ENCODE results near the gene CNOT10. TPM values are rescaled to one million over a fixed set of nuclear protein-coding genes. Genes with fewer than 3 reads are reported as not detected.

Gene CNOT10
- total RNA-seq, 3 donors from 2014 or later, result 27.8 to 34.9 (median 28.3) TPM

DNA sequence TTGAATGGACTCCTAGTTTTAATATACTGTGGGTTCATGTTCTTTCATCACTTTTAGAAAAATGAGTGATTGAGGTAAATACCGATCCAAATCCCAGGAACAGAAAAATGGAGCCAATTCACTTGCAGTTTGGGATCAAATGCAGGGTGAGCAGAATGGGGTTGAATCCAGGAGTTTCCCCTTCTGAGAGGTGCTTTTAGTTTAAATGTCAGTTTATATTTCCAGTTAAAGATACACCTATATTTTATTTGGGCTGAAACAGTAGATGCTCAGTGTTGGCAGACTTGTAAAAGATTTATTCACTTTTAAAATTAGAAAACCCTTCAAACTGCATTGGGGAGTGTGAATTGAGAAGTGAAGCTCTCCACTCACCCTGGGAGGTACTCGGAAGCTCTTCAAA lies 135.4 kb downstream of the CNOT10 start:
- no peak overlapping the region for H3K4me3 ChIP-seq
- no peaks in the 10 kb centered on the region for H3K9me3 ChIP-seq
- intact Hi-C loops (cut with DNase I, micrococcal nuclease), result no loop called here
- ATAC-seq (no peak), DNase-seq (no peak)
- TF ChIP-seq, protein P1, sequence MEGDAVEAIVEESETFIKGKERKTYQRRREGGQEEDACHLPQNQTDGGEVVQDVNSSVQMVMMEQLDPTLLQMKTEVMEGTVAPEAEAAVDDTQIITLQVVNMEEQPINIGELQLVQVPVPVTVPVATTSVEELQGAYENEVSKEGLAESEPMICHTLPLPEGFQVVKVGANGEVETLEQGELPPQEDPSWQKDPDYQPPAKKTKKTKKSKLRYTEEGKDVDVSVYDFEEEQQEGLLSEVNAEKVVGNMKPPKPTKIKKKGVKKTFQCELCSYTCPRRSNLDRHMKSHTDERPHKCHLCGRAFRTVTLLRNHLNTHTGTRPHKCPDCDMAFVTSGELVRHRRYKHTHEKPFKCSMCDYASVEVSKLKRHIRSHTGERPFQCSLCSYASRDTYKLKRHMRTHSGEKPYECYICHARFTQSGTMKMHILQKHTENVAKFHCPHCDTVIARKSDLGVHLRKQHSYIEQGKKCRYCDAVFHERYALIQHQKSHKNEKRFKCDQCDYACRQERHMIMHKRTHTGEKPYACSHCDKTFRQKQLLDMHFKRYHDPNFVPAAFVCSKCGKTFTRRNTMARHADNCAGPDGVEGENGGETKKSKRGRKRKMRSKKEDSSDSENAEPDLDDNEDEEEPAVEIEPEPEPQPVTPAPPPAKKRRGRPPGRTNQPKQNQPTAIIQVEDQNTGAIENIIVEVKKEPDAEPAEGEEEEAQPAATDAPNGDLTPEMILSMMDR (IDR thresholded peaks at IDR 0.05), result no peak
- H3K4me1 ChIP-seq (ENCODE audit: low read depth), result peaks cover 13% of the 10 kb centered on the region
- H3K36me3 ChIP-seq (ENCODE audit: low read depth), result no peaks in the 10 kb centered on the region

DNA sequence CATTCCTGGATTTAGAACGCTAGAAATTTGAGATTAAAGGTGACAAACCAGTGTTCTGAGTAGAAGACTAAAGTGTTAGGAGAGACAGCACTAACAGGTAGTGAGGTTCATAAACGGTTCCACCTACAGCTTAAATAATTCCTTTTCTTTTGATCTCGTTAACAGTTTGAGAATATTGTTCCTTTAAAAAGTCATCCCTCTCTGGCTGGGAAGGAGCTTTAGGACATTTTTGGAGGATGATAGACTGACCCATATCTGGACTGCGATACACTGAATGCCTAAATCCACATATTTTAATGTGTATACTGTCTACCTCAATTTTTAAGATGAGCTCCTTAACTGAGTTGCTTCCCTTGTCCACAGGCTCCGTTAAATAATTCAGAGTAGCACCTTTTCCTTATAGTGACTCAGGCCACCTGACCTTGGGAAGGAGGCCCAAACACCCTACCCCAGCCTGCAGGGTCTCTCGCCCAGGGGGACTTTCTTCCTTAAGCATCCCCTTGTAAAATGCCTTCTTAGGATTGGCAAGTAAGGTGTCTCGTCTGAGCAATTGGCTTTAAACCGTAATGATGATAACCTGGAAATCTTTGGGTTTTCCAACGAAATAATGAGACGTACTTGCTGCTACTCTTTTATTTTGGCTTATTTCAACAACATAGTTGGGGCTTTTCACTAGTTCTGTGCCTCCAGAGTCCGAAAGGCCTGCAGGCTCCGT lies 136.1 kb downstream of the CNOT10 start:
- intact Hi-C loops (cut with DNase I, micrococcal nuclease), result no loop called here
- Histone ChIP-seq H3K36me3 (ENCODE audit: low read depth) (no peaks in the 10 kb centered on the region), H3K9me3 (no peaks in the 10 kb centered on the region), H3K4me3 (no peak overlapping the region), H3K4me1 (ENCODE audit: low read depth) (peaks cover 13% of the 10 kb centered on the region)
- DNase-seq (no peak), ATAC-seq (no peak)
- TF ChIP-seq, protein P1 (IDR thresholded peaks at IDR 0.05), result no peak

DNA sequence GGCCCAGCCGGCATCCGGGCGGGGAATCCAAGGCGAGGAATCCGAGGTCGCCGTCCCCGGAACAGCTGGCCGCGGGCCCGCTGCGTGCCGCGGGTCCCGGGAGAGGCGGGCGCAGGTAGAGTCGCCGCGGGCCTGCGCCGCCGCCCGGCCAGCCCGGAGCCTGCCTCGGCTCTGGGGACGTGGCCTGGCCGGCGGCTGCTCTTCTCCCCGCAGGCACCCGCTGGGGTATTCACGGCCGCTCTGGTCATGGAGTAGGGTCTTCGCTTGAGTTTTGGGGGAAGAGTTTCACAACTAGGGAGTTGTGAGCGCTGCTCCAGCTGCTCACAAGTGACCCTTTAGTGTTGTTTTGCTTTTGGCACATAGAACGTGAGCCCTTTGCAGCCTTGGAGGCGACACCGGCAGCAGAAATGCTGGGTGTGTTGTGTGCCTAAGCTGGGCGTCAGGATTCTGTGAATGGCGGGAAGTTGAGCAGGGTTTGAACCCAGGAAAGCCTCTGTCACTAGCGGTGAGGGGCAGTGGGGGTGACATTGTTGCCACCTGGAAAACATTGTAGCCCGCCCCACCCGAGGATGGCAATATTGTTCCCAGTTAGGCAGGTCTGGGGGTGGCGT lies 136.8 kb downstream of the CNOT10 start:
- TF ChIP-seq, protein P1 (IDR thresholded peaks at IDR 0.05), result no peak
- Histone ChIP-seq H3K4me3 (no peak overlapping the region), H3K9me3 (no peaks in the 10 kb centered on the region), H3K4me1 (ENCODE audit: low read depth) (peaks cover 9% of the 10 kb centered on the region), H3K36me3 (ENCODE audit: low read depth) (no peaks in the 10 kb centered on the region)
- DNase-seq (no peak), ATAC-seq (peak; percentile 65)
- intact Hi-C loops (cut with DNase I, micrococcal nuclease), result no loop called here

DNA sequence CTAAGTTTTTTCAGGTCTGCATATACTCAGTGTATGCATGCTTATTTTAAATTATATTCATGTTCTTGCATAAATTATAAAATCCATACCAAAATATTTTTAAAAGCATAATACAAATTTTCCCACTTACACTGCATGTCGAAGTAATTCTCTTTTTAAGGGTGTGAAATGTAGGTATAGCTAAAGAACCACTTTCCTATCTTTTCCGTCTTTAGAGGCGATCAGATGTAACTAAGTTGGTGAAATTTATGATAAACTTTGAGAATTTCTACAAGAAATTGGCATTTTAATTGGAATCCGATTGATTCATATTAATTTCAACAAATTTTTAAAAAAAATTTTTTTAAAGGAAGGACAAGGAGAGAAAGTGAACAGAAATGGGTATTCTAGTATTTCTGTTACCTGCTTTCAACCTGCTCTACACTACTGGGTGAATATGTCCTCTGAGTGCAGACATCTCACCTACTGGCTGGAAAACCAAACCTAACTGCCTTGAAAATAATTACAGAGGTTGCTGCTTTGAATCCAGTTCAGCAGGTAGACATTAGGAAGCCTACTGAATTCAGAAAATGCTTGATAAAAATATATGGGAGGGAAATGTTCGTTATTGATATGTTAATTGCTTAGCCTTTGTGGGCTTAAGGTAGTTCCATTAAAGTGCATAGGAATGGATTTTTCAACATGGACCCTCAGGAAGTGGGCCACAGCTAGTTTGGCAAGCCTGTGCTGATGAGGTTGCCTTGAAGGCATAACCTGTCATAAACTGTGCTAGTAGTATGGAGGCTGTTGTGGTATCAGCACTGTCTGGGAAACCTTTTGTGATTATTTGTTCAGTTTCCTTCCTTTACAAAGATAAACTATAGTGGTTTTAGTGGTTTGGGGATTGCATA lies 137.9 kb downstream of the CNOT10 start:
- H3K4me1 ChIP-seq (ENCODE audit: low read depth), result no peaks in the 10 kb centered on the region
- no peaks in the 10 kb centered on the region for H3K36me3 ChIP-seq (ENCODE audit: low read depth)
- no peaks in the 10 kb centered on the region for H3K9me3 ChIP-seq
- TF ChIP-seq, protein P1 (IDR thresholded peaks at IDR 0.05), result no peak
- intact Hi-C loops (cut with DNase I, micrococcal nuclease), result no loop called here
- ATAC-seq (no peak), DNase-seq (no peak)
- no peak overlapping the region for H3K4me3 ChIP-seq

Other genes starting within 250 kb of the CNOT10 start
- gene CMTM6, start 182.3 kb upstream of the CNOT10 start, total RNA-seq, result 10 to 100 TPM; 40.7 to 58.5 (median 48.4) TPM
- gene DYNC1LI1, start 114.3 kb upstream of the CNOT10 start, total RNA-seq, result 10 to 100 TPM; 16.7 to 26.5 (median 19.9) TPM
- gene TRIM71, start 132.8 kb downstream of the CNOT10 start, total RNA-seq, result not detected

Data from mucosa of descending colon (tissue), 3 donors.